GM18858 (cell line): ENCODE measurements around the gene RMC1.
"Not testable (repeated sequence)": the region's sequence is repeated elsewhere in the genome, so short reads cannot be mapped to it uniquely, and the experiment has no call there.

ENCODE experiments used
- ATAC-seq: cut with Tn5 transposase; IDR thresholded peaks from one replicate; pipeline ENCODE4 v1.9.1; 2021; ENCODE audit not compliant: unreplicated experiment

The RMC1 gene

DNA sequence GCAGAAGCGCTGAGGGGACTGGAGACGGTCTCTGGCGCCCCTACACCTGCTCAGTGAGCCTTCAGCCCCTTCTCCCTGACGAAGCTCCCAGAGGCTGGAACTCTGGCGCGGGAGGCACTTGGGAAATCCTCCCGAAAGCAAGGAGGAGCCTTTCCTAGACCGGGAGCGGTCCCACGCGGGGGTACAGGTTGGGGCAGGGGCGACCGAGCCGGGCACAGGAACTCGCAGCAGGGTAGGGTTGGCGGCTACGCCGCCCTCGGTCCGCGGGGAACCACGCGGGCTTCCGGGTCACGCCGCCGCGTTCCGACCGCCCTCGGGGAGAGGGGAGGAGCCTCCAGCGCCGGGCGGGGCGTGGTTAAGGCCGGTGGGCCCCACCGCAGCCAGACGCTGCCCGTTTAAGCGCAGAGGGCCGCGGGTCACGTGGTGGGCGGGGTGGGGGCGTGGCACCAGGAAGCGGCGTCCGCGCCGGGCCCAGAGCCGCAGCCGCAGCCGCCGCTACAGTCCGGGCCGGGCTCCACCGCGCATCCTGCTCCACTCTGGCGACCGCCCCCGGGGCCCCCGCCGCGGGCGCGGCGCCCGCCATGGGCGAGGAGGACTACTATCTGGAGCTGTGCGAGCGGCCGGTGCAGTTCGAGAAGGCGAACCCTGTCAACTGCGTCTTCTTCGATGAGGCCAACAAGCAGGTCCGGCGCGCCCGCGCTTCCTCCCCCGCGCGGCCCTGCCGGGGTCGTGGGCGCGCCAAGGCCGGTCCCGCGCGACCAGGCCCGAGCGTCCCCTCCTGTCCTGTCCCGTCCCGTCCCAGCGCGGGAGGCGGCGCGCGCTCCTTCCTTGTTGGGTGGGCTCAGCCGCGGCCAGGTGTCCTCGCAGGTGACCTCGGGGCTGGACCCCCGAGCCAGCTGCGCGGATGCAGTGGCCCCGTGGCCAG, at the start of gene RMC1:
Gene RMC1 (plus strand): TSS at position 474 of the 925 bp plus-strand sequence. CDS start 108 bp downstream, at position 582.
- peak; percentile 56 for ATAC-seq

- no peak for ATAC-seq
Observed at GRCh38 chr18:23453680-23454058, 49.6 kb upstream of the RMC1 start.

DNA sequence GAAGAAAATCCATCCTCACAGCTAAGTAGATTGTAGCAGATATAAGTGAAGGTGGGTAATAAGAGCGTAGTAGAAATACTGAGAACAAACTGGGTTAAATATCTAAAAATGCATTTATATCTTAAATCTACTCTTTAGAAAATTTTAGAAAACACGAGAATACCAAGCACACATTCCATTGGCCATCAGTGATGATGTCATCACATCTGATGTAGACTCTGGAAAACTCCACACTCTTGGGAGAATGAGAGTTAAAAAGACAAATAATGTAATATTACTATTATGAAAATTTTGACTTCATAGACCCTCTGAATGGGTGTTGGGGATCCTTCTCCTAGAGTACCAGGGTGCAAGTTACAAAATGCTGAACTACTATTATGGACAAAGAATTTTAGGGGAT, 46.5 kb upstream of the RMC1 start:
- ATAC-seq: no peak

DNA sequence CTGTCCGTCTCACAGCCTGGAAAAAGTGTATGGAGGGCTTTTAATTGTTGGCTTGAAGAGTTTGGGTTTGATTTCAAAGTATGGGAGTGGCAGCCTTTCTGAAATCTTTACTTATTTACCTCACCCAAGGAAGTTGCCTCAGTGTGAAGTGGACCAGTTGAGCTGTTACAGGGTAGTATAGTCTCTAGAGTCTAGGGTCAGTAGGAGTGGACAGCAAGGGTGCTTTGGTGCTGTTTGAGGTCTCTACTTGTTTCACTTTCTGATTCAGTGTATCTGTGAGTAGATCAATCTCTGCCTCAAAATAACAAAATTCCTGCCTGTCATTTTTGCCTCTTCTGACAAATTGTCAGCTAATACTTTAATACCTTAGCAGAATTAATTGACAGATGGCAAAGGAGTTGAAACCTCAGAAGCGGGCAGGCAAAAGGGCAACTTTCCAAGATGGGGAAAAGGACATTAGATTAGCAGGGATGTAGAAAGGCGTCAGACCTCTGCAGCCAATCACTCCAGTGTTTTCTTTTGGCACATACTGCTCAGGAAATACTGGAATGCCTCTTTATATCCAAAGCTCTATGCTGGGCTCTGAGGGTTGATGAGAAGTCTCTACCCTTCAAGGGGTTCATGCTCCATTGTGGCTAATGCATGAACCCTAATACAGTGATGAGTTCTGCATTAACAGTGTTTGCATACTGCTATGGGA, 44.3 kb upstream of the RMC1 start:
- ATAC-seq: no peak

- ATAC-seq: no peak
Observed at GRCh38 chr18:23459530-23459921, 43.8 kb upstream of the RMC1 start.

DNA sequence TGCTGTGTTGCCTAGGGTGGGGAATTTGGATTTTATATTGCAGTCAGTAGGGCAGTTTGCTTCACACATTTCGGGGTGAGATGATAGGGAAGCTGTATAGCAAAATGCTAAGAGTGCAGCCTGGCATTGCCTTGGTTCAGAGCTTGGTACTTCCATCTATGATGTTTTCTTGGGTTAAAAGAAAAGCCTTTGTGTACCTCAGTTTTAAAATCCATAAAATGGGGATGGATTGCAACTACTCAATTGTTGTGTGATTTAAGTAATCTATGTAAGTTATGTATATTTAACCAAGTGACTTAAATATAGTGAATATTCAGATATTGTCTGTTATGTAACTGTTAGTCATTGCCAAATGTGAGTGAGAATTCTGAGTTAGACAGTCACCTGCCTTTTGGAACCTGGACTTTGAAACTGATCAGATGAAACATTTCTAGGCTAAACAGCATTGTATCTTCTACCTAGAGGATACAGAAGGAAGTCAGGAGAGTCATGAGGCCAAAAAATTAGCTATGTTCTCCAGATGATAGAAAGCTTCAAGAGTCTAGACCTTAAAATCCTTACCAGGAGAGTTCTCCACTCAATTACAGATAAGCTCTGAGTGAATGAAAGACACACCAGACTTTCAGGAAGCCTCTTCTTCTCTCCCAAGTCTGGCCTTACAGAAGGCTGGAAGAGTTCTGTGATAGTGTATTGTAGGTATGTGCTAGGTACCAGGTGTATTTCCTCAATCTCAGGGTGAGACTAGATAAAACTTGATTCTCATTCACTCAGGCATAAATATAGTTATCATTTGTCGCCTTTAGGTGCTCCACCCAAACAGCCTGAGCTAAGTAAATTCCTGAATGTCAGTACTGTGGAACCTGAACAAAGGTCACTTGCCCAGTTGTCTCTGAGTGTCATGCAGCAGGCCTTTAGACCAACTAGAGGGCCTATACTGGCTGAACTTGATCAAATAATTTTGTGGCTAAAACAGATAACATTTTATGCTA, 42.7 kb upstream of the RMC1 start:
- no peak for ATAC-seq

- no peak for ATAC-seq
Observed at GRCh38 chr18:23462876-23463275, 40.4 kb upstream of the RMC1 start.

DNA sequence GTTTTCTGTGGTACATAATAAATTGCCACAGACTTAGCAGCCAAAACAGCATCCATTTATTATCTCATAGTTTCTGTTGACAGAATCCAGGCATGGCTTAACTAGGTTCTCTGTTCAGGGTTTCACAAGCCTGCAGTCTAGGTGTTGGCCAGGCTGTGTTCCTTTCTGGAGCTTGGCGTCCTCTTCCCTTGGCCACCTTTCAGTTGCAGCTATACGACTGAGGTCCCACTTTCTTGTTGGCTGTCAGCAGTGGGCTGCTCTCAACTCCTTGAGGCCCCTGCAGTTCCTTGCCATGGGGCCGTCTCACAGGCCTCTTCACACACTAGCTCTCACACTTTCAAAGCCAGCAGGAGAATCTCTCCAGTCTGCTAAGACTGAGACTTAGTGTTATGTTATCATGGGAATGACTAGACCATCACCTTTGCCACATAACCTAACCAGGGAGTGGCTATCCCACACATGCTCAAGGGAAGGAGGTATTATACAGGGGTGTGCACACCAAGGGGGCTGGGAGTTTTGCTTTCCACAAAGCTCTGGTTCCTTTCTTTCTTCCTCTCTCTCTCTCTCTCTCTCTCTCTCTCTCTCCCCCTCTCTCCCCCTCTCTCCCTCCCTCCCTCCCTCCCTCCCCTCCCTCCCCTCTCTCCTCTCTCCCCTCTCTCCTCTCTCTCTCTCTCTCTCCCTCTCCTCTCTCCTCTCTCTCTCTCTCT, 34.4 kb upstream of the RMC1 start:
- ATAC-seq: no peak

GRCh38 chr18:23470620-23471387, 32.5 kb upstream of the RMC1 start:
- ATAC-seq: no peak

DNA sequence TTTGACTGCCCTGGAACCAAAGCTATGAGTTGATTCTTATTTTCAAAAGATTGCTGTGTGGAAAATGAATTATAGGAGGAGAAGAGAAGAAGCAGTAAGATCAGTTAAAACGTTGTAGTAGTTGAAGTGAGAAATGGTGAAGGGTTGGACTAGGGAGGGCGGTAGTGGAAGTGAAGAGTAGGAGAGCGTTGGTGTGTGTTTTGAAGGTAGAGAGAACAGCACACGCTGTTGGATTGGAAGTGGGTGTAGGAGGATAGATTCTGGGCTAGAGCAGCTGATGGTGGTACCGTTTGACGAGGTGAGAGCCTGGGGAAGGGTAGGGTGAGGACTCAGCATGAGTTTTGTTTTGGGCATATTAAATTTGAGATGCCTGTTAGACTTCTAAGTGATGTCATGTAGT, 31.8 kb upstream of the RMC1 start:
- no peak for ATAC-seq

GRCh38 chr18:23479829-23480505, 23.3 kb upstream of the RMC1 start:
- peak; percentile 46 for ATAC-seq

DNA sequence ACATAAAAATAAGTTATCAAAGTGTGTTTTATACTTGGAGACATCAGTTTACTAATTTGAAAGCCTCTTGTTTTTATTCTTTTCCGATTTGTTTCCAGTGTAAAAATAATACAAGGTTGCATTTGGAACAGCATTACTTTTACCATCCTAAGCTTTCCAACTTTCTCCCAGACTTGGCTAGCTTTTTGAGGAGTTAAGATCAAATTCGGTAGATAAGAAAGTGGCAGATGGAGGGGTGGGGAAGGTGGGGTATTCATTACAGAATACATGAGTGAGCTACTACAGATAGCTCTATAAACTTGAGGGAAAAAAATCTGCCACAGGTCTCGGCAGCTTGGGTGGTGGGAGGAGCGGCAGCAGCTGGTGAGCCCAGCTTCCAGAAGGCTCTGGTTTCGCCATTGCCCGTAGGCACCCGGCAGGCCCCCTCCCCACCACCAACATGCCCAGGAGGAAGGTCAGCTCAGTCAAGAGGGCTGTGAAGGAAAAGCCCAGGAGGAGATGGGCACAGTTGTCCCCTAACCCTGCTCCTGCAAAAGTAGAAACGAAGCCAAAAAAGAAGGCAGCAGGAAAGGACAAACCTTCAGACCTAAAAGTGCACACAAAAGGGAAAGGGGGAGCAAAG, 18.6 kb upstream of the RMC1 start:
- no peak for ATAC-seq

DNA sequence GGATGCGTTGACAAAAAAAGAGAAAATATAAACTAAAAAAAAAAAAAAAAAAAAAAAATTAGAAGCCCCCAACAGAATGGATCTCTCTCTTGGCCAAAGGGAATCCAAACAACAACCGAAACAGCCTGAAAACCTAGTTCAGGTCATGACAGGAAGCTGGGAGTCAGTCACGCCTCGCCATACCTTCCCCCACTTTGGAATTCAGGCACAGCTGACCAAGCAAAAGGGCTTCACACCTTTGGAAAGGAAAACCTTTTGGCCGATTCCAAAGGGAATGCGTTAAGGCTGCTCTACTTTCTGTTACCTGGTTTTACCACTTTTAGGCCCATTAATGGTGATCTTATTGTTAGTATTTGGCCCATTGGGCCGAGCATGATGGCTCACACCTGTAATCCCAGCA, 17.9 kb upstream of the RMC1 start:
- ATAC-seq: no peak

- peak; percentile 54 for ATAC-seq
Observed at GRCh38 chr18:23487738-23488570, 15.4 kb upstream of the RMC1 start.

- not testable (repeated sequence) for ATAC-seq
Observed at GRCh38 chr18:23489586-23489985, 13.7 kb upstream of the RMC1 start.

- no peak for ATAC-seq
Observed at GRCh38 chr18:23493654-23494053, 9.7 kb upstream of the RMC1 start.

GRCh38 chr18:23494992-23495391, 8.3 kb upstream of the RMC1 start:
- no peak for ATAC-seq
